GM12878 (cell line): ENCODE measurements around the gene BEX3. TPM values are rescaled to one million over a fixed set of nuclear protein-coding genes. Genes with fewer than 3 reads are reported as not detected.

Experiments
- ATAC-seq: fragments of 200-7000 bp; cut with Tn5 transposase; 3 replicates; pipeline ENCODE4 v1.9.1; 2020; ENCODE audit warnings: mild to moderate bottlenecking, moderate library complexity
- BruUV-seq: library from RNA; stranded (reverse); fragments of 400-500 nt; replicated peaks from 2 replicates; lab custom pipeline; 2021; lab: Mats Ljungman, UMichigan
- CTCF ChIA-PET: fragments of 300-600 bp; sonication (Branson Sonifier 250); formaldehyde crosslinking; extraction: SDS; loops from one replicate; lab custom pipeline; 2021; ENCODE audit warnings: inconsistent platforms; lab: Yijun Ruan, JAX
- POLR2A ChIA-PET: fragments of 350-600 bp; formaldehyde crosslinking; extraction: SDS; loops from one replicate; lab custom pipeline; 2021; ENCODE audit warnings: inconsistent platforms; lab: Charles Lee
- RAD21 ChIA-PET: fragments of 300-600 bp; sonication (Branson Sonifier 250); formaldehyde crosslinking; loops from one replicate; lab custom pipeline; 2023; ENCODE audit warnings: antibody characterized with exemption; ENCODE audit not compliant: unreplicated experiment; lab: Charles Lee
- SMC1A ChIA-PET: fragments of 300-600 bp; sonication (Branson Sonifier 250); formaldehyde crosslinking; loops from one replicate; lab custom pipeline; 2023; ENCODE audit not compliant: unreplicated experiment, uncharacterized antibody; lab: Charles Lee
- DNase-seq: peaks from one replicate; pipeline ENCODE4 v3.0.0-alpha.2; 2011; ENCODE audit warnings: low read depth, low spot score
- FAIRE-seq: peaks from 3 replicates; lab custom pipeline; 2011; peaks lifted over from hg19 to GRCh38; lab: Jason Lieb, UNC
- H2AFZ ChIP-seq: 2 replicates; pipeline ENCODE4 v1.6.0; 2011; ENCODE audit warnings: low read depth, low read length, control low read depth; ENCODE audit not compliant: control insufficient read depth
- H3K27ac ChIP-seq: 2 replicates; pipeline ENCODE4 v1.5.1; 2011; ENCODE audit warnings: control low read depth; ENCODE audit not compliant: control insufficient read depth, insufficient read depth
- H3K27me3 ChIP-seq, 2 experiments: replicated peaks in 1 of 2; 2 replicates each; pipeline versions ENCODE4 v1.6.0 to v1.6.1; 2011; ENCODE audit warnings: low read length in 1 of 2; ENCODE audit not compliant: control insufficient read depth in 2 of 2, insufficient read depth in 2 of 2
- H3K36me3 ChIP-seq, 2 experiments: 2 replicates each; pipeline ENCODE4 v1.5.1; 2011; ENCODE audit warnings: low read length in 1 of 2; ENCODE audit not compliant: control insufficient read depth in 2 of 2, insufficient read depth in 2 of 2
- H3K4me1 ChIP-seq: 2 replicates; pipeline ENCODE4 v1.6.1; 2011; ENCODE audit warnings: mild to moderate bottlenecking, low read length, moderate library complexity, mixed read lengths; ENCODE audit not compliant: control insufficient read depth, insufficient read depth
- H3K4me2 ChIP-seq: 2 replicates; pipeline ENCODE4 v1.6.0; 2011; ENCODE audit warnings: control low read depth; ENCODE audit not compliant: control insufficient read depth, insufficient read depth
- H3K4me3 ChIP-seq: fragments of 200-600 bp; sonication (generic); 2 replicates; pipeline ENCODE4 v1.5.1; 2016
- H3K79me2 ChIP-seq: 2 replicates; pipeline ENCODE4 v1.6.0; 2011; ENCODE audit warnings: low read length; ENCODE audit not compliant: control insufficient read depth, insufficient read depth
- H3K9ac ChIP-seq: 2 replicates; pipeline ENCODE4 v1.8.0; 2011; ENCODE audit warnings: low read length, control low read depth, mixed read lengths; ENCODE audit not compliant: control insufficient read depth, insufficient read depth
- H3K9me3 ChIP-seq: replicated peaks from 3 replicates; pipeline ENCODE4 v1.5.1; 2011; ENCODE audit warnings: mild to moderate bottlenecking, low read length; ENCODE audit not compliant: control insufficient read depth, insufficient read depth
- H4K20me1 ChIP-seq: 2 replicates; pipeline ENCODE4 v1.6.0; 2011; ENCODE audit not compliant: control insufficient read depth, insufficient read depth
- CEBPZ ChIP-seq: fragments of 150-350 bp; IDR thresholded peaks from 2 replicates; pipeline ENCODE4 v1.6.1; 2016; ENCODE audit warnings: low read depth, low read length
- HSF1 ChIP-seq: fragments of 150-350 bp; IDR thresholded peaks from 2 replicates; pipeline ENCODE4 v1.6.1; 2014; ENCODE audit warnings: mild to moderate bottlenecking, low read depth, low read length
- IRF5 ChIP-seq: fragments of 450-650 bp; IDR thresholded peaks from 2 replicates; pipeline ENCODE4 v1.6.1; 2017; ENCODE audit warnings: borderline replicate concordance
- NFXL1 ChIP-seq: fragments of 450-650 bp; IDR thresholded peaks from 2 replicates; pipeline ENCODE4 v1.6.1; 2017; ENCODE audit warnings: antibody characterized with exemption, mild to moderate bottlenecking, borderline replicate concordance
- REST ChIP-seq: IDR thresholded peaks from 2 replicates; pipeline ENCODE4 v1.6.1; 2012; ENCODE audit warnings: mild to moderate bottlenecking, low read depth, low read length
- SIX5 ChIP-seq: IDR thresholded peaks from 2 replicates; pipeline ENCODE4 v1.6.1; 2011; ENCODE audit warnings: mild to moderate bottlenecking, low read depth, low read length, moderate library complexity; ENCODE audit not compliant: severe bottlenecking
- ZBED1 ChIP-seq: IDR thresholded peaks from 2 replicates; pipeline ENCODE4 v1.6.1; 2016; ENCODE audit warnings: borderline replicate concordance
- ZNF687 ChIP-seq: fragments of 450-650 bp; IDR thresholded peaks from 2 replicates; pipeline ENCODE4 v1.6.1; 2017; ENCODE audit warnings: mild to moderate bottlenecking, moderate library complexity
- WGBS: methylation state at CpG from one replicate; pipeline ENCODE4 v1.1.6; 2016; ENCODE audit warnings: low lambda C conversion rate; ENCODE audit not compliant: insufficient replicate concordance, insufficient coverage; ENCODE audit errors: missing lambda C conversion rate; 5-methylcytosine and 5-hydroxymethylcytosine counted together
- in situ Hi-C: fragments of 300-500 bp; cut with MboI; formaldehyde crosslinking; loops from 9 replicates; pipeline ENCODE4 v1.14.3; 2018; ENCODE audit warnings: mixed read lengths
- intact Hi-C: fragments of 100-400 bp; cut with micrococcal nuclease; formaldehyde crosslinking; loops from one replicate; pipeline ENCODE4 v1.14.2; 2022; ENCODE audit not compliant: unreplicated experiment
- polyA plus RNA-seq, 11 experiments: library from polyadenylated mRNA; depleted of rRNA in 4 of 11; unstranded in 6 of 11; stranded (reverse) in 5 of 11; fragments of >200 nt; fragmentation: Nextera tagmentation in 4 of 11; fragmentation: Illumina TruSeq in 1 of 11; extraction: Ambion mirVana in 4 of 11; extraction: Trizol in 1 of 11; gene quantifications; 1 replicate in 1 of 11; 2 replicates in 10 of 11; pipeline versions ENCODE4 v1.2.1 to v1.2.3, GENCODE V29; 2011 to 2016; ENCODE audit warnings: inconsistent platforms in 2 of 11, missing spikeins in 2 of 11, low read depth in 1 of 11
- total RNA-seq, 4 experiments: library from RNA; depleted of rRNA in 3 of 4; stranded (reverse); fragments of >200 nt in 3 of 4; fragmentation: Illumina TruSeq in 1 of 4; extraction: Trizol in 1 of 4; gene quantifications; 2 replicates each; pipeline versions ENCODE4 v1.2.1 to v1.2.3, GENCODE V29; 2013 to 2021

BEX3 gene
- total and polyA plus RNA-seq, 10 of the 15 experiments (the other 5 are each of a cell fraction or from before 2014, with no cell fraction given) = 1.3 to 1.5 TPM; not detected in 8

GRCh38 chrX:103393487-103393886, 17.1 kb downstream of the BEX3 start:
- Histone ChIP-seq H3K27ac (no peak overlapping the region), H3K9me3 (no peaks in the 10 kb centered on the region), H3K9ac (no peak overlapping the region), H4K20me1 (no peaks in the 10 kb centered on the region), H3K4me2 (no peak overlapping the region), H2AFZ (no peak overlapping the region), H3K27me3 (no peaks in the 10 kb centered on the region), H3K4me1 (no peaks in the 10 kb centered on the region), H3K36me3 (no peaks in the 10 kb centered on the region), H3K79me2 (no peaks in the 10 kb centered on the region), H3K4me3 (no peak overlapping the region)
- SMC1A ChIA-PET = no interaction called here
- in situ Hi-C loops (no loop called here), intact Hi-C loops (no loop called here)
- RAD21 ChIA-PET = no interaction called here
- ATAC-seq (no peak), DNase-seq (no peak), FAIRE-seq (no peak)
- CTCF ChIA-PET = no interaction called here
- TF ChIP-seq REST (no peak), CEBPZ (no peak), NFXL1 (no peak), HSF1 (no peak), SIX5 (no peak), IRF5 (no peak), ZBED1 (no peak), ZNF687 (no peak)
- POLR2A ChIA-PET = no interaction called here
- BruUV-seq = no TSS peak
- 15% methylated on average over 3 of the region's 3 CpGs for WGBS
